GM21360 (cell line): ENCODE data around the gene ETV1.

Experiments used
- ATAC-seq: cut with Tn5 transposase; IDR thresholded peaks from one replicate; pipeline ENCODE4 v1.9.1; 2021; ENCODE audit warnings: mild to moderate bottlenecking, moderate library complexity; ENCODE audit not compliant: unreplicated experiment

Gene ETV1

GRCh38 chr7:13989126-13989948 is at the start of gene ETV1:
TSS of gene ETV1 (minus strand) at chr7:13989666. CDS start at chr7:13989052, 614 bp downstream.
- no peak for ATAC-seq

GRCh38 chr7:14024406-14024805 is 34.9 kb upstream of the ETV1 start:
- ATAC-seq = no peak

GRCh38 chr7:14023838-14024237 is 34.4 kb upstream of the ETV1 start:
- ATAC-seq = no peak

- no peak for ATAC-seq
Measured at GRCh38 chr7:14023342-14023741, 33.9 kb upstream of the ETV1 start.

- no peak for ATAC-seq
Measured at GRCh38 chr7:14021069-14021468, 31.6 kb upstream of the ETV1 start.

GRCh38 chr7:14020339-14020900 is 31.0 kb upstream of the ETV1 start:
- no peak for ATAC-seq

GRCh38 chr7:14018751-14019150 is 29.3 kb upstream of the ETV1 start:
- ATAC-seq = no peak

GRCh38 chr7:14016950-14017349 is 27.5 kb upstream of the ETV1 start:
- ATAC-seq = no peak

- ATAC-seq = no peak
Measured at GRCh38 chr7:14013898-14014297, 24.4 kb upstream of the ETV1 start.

GRCh38 chr7:14009453-14010418 is 20.3 kb upstream of the ETV1 start:
- ATAC-seq = no peak

- ATAC-seq = no peak
Measured at GRCh38 chr7:14001139-14001538, 11.7 kb upstream of the ETV1 start.

GRCh38 chr7:14000247-14000646 is 10.8 kb upstream of the ETV1 start:
- ATAC-seq = no peak

GRCh38 chr7:13998866-13999265 is 9.4 kb upstream of the ETV1 start:
- no peak for ATAC-seq

GRCh38 chr7:13992596-13992964 is 3.1 kb upstream of the ETV1 start:
- no peak for ATAC-seq

GRCh38 chr7:13991791-13992595 is 2.5 kb upstream of the ETV1 start:
- no peak for ATAC-seq

GRCh38 chr7:13990984-13991790 is 1.7 kb upstream of the ETV1 start:
- peak; percentile 83 for ATAC-seq

GRCh38 chr7:13990319-13990983 is 985 bp upstream of the ETV1 start:
- peak; percentile 48 for ATAC-seq

GRCh38 chr7:13989949-13990305 is 461 bp upstream of the ETV1 start:
- ATAC-seq = no peak

- no peak for ATAC-seq
Measured at GRCh38 chr7:13988731-13989125, 738 bp downstream of the ETV1 start.
